B cell (primary cell): Measurements from ENCODE around the gene HK2.

Experiments
- CTCF ChIP-seq: fragments of 200-600 bp; IDR thresholded peaks from one replicate; pipeline ENCODE4 v1.8.0; 2022; ENCODE audit warnings: antibody characterized with exemption, mild to moderate bottlenecking
- EZH2 ChIP-seq: IDR thresholded peaks from 2 replicates; pipeline ENCODE4 v1.6.1; 2012; ENCODE audit warnings: borderline replicate concordance, low read depth, mild to moderate bottlenecking, moderate library complexity, low read length; ENCODE audit not compliant: insufficient read depth, poor library complexity, severe bottlenecking

DNA sequence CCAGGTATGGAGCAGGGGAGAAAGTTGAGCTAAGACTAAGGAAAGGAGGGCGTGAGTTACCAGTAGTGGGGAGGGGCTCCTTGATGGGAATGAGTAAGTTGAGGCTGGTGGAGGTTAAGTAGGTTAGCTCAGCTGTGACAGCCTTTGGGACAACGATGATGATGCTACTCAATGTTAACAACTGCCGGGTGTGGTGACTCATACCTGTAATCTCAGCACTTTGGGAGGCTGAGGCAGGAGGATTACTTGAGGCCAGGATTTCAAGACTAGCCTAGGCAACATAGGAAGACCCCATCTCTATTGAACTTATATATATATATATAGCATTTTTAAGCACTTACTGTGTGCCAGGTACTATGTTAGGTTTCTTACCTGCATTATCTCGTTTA lies 48.4 kb downstream of the HK2 start:
- TF ChIP-seq EZH2, result no peak
- TF ChIP-seq CTCF, result no peak
